Kidney epithelial cell (primary cell): ENCODE measurements around the gene ATOSA. TPM values are rescaled to one million over a fixed set of nuclear protein-coding genes. Genes with fewer than 3 reads are reported as not detected.

Experiments used
- DNase-seq: peaks from one replicate; pipeline ENCODE4 v3.0.0-alpha.2; 2010; ENCODE audit warnings: low read depth
- H3K27me3 ChIP-seq: 2 replicates; pipeline ENCODE4 v1.6.0; 2011; ENCODE audit warnings: low read length; ENCODE audit not compliant: control insufficient read depth, insufficient read depth
- H3K36me3 ChIP-seq: 2 replicates; pipeline ENCODE4 v1.5.1; 2011; ENCODE audit warnings: low read length; ENCODE audit not compliant: control insufficient read depth, insufficient read depth
- H3K4me3 ChIP-seq: 2 replicates; pipeline ENCODE4 v1.5.1; 2011; ENCODE audit warnings: low read depth, mild to moderate bottlenecking, control low read depth, low read length
- CTCF ChIP-seq: IDR thresholded peaks from 2 replicates; pipeline ENCODE4 v1.5.1; 2011; ENCODE audit warnings: mild to moderate bottlenecking, moderate library complexity, low read length, control low read depth, inconsistent platforms; ENCODE audit not compliant: insufficient read depth, poor library complexity, severe bottlenecking
- total RNA-seq: library from RNA; depleted of rRNA; stranded (reverse); fragments of >200 nt; gene quantifications from 2 replicates; pipeline ENCODE4 v1.2.3, GENCODE V29; 2015

The ATOSA gene
- total RNA-seq, 1 donor from 2014 or later = 18.4 TPM

- Histone ChIP-seq H3K36me3 (no peaks in the 10 kb centered on the region), H3K27me3 (no peaks in the 10 kb centered on the region), H3K4me3 (no peak overlapping the region)
- no peak for TF ChIP-seq CTCF
- no peak for DNase-seq
Observed at GRCh38 chr15:52710050-52710707, 31.0 kb upstream of the ATOSA start.

- Histone ChIP-seq H3K27me3 (no peaks in the 10 kb centered on the region), H3K4me3 (no peak overlapping the region), H3K36me3 (no peaks in the 10 kb centered on the region)
- DNase-seq = no peak
- no peak for TF ChIP-seq CTCF
Observed at GRCh38 chr15:52709187-52709981, 30.2 kb upstream of the ATOSA start.

- Histone ChIP-seq H3K27me3 (no peaks in the 10 kb centered on the region), H3K4me3 (no peak overlapping the region), H3K36me3 (no peaks in the 10 kb centered on the region)
- TF ChIP-seq CTCF = no peak
- DNase-seq = no peak
Observed at GRCh38 chr15:52706091-52706490, 26.9 kb upstream of the ATOSA start.

- Histone ChIP-seq H3K27me3 (no peaks in the 10 kb centered on the region), H3K4me3 (no peak overlapping the region), H3K36me3 (no peaks in the 10 kb centered on the region)
- TF ChIP-seq CTCF = no peak
- no peak for DNase-seq
Observed at GRCh38 chr15:52702390-52702789, 23.2 kb upstream of the ATOSA start.

- TF ChIP-seq CTCF = no peak
- no peaks in the 10 kb centered on the region for H3K36me3 ChIP-seq
- H3K27me3 ChIP-seq = no peaks in the 10 kb centered on the region
- H3K4me3 ChIP-seq = no peak overlapping the region
- no peak for DNase-seq
Observed at GRCh38 chr15:52699457-52699856, 20.3 kb upstream of the ATOSA start.
